NK-92 treated with Interleukin-12 subunit alpha and Interleukin-12 subunit beta, amount 100 ng/mL, for 24 hours (cell line): ENCODE data around the gene TRH.

Source experiments
- DNase-seq: peaks from one replicate; lab custom pipeline; 2025; lab: John Stamatoyannopoulos, UW

Gene TRH, protein sequence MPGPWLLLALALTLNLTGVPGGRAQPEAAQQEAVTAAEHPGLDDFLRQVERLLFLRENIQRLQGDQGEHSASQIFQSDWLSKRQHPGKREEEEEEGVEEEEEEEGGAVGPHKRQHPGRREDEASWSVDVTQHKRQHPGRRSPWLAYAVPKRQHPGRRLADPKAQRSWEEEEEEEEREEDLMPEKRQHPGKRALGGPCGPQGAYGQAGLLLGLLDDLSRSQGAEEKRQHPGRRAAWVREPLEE

DNA sequence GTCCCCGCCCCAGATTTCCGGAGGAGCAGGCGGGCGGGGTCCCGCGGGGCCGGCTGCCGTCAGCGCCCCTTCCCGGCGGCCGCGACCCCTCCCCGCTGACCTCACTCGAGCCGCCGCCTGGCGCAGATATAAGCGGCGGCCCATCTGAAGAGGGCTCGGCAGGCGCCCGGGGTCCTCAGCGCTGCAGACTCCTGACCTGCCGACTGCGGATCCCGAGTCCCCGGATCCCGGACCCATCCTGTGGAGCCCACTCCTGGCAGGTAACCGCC is at the start of gene TRH:
Gene TRH, plus strand, starts transcription at position 157 of the 269 bp plus-strand sequence. CDS start 1,097 bp downstream, outside the sequence.
- no peak for DNase-seq

DNA sequence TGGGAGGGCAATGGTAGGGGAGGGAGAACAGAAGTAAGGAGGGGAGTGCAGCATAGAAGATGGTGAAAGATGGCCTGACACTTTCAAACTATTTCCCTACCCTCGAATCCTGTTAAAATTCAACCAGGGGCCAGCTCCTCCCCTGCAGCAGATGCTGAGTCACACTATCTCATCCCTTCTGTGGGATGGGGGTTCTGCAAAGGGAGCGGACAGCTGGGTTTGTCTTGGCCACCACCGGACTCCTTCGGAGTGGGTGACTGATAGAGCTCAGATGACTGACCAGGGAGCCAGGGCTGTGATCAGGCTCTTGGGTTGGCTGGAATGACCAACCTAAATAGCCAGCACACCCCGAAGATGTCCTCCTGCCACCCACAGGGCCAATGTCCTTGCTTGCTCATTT is 47.4 kb upstream of the TRH start:
- DNase-seq, result no peak

DNA sequence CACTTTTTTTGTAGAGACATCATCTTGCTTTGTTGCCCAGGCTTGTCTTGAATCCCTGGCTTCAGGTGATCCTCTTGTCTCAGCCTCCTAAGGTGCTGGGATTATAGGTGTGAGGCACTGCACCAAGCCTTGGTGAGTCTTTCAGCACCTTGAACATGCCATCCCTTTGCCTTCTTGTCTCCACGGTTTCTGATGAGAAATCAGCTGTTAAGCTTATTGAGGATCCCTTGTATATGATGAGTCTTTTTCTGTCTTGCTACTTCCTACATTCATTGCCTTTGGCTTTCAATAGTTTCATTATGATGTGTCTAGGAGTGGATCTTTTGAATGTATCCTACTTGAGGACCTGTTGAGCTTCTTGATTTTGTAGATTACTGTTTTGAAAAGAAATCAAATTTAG is 45.1 kb upstream of the TRH start:
- no peak for DNase-seq

DNA sequence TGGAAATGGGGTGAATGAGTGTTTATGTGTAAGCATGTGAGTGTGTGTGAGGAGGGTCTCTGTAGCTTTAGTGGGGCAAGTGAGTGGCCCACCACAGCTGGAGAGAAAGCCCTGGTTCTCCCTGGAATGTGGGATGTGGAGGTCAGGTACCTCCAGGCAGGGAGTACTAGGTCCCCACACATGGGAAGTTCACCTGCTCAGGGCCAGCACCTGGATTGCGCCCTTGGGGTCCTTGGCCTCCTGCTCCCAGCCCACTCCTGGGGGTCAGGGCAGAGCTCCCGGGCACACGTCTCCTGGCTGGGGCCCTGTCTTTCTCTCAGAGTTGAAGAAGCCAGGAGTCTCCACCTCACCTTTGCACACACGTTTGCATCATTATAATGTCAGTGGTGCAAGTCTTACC is 41.0 kb upstream of the TRH start:
- DNase-seq, result no peak

DNA sequence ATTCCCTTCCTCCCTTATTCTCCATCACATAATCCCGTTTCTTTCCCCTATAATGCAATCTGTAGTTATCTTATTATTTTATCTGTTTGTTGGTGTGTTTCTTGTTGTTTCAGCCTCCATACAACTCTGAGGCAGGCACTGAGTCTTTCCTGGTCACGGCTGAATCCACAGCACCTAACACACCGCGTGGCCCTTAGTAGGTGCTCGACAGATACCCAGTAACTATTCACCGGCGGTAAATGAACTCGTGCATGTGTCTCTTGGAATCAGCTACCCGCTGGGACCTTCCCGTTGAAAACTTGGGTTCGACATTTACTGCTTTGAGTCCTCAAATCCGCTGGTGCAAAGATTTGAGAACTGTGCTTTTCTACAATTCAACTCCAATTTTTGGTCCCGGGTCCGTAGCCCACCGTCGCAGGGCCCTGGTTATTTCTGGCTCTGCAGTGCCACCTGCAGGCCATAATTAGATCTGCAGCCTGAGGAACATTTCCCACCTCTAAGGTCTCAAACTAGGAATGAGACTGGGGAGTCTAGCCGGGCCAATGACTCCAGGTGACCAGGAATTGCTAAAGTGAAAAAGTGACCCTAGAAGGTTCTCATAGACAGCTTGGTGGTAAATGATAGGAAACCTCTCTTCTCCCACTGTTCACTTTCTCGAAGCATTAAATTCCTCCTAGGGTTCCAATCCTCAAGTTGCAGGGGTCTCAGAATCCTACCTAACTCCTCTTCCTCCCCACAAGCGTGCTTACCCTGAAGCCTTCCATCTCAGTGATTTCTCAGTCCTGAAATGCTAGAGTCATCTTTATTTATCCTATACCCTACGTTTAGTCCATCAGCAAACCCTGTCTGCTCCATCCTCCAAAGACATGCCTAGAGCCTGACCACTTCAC is 40.0 kb upstream of the TRH start:
- no peak for DNase-seq

DNA sequence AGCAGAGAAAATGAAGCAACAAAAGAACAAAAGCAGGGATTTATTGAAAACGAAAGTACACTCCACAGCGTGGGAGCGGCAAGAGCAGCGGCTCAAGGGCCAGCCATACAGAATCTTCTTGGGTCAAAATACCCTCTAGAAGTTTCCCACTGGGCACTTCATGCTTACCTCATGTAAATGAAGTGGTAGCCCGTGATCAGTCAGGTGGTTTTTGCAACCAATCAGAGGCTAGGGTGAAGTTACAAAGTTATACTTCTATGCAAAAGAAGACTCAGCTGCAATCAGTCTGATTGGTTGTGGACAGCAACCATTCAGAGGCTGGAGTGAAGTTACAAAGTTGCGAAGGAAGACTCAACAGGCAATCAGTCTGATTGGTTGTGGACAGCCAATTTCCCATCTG is 37.8 kb upstream of the TRH start:
- DNase-seq, result no peak

DNA sequence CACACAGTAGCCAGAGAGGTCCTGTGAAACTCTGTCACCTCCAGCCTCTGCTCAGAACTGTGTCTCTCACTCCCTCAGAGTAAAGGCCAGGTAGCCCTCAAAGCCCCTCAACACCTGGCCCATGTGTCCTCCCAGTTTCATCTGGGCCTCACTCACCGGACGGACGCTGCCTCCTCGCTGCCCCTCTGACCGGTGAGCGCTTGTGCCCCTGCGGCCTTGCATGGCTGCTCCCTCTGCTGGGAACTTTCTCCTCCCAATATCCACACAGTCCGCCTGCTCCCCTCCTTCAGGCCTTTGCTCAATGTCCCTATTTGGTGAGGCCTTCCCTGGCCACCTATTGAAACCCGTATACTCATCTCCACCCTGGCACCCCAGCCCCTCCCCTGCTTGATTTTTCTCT is 36.8 kb upstream of the TRH start:
- no peak for DNase-seq

DNA sequence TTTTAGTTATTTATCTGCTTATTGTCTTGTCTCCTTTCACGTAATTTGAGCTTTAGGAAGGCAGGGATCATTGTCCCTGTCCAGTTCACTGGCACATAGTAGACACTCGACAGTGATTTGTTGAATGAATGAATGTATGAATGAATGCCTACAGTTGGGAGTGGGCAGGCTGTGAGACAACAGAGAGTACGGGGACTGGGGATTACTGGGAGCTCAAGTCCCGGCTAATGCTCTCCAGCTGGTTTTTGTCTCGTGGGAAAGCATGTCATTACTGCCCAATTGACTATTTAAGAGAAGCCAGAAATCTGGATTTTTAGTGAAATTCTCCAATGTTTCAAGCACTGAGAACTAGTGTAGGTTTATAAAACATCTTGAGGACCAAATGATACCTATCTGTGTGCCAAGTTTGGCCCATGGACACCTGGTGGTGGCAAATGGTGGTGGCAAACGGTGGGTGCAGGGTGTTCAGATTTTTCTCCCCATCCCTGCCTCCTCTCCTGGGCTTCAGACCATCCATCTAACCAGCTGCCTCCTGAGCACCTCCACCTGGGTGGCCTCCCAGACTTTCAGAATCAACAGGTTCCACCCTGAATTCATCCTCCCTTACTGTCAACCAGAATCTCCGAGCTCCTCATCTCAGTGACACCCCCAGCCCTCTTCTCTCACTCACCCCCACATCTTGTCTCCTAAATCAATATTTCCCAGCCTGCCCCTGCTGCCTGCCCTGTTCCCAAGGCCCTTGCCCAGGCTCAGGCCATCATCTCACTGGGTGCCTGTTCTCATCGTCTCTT is 36.2 kb upstream of the TRH start:
- no peak for DNase-seq

DNA sequence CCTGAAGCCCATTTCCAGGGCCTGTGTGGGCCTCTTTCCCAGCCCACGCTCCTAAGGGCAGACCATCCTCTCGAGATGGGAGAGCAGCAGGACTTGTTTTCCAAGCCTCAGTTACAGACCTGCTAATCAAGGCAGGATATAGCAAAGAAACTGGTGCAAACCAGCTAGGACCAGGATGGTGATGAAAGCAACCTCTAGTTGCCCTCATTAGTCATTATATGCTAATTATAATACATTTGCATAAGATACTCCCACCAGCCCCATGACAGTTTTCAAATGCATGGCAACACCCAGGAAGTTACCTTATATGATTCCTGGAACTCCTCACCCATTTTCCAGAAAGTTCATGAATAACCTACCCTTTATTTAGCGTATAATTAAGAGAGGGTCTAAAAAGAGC is 34.4 kb upstream of the TRH start:
- no peak for DNase-seq

DNA sequence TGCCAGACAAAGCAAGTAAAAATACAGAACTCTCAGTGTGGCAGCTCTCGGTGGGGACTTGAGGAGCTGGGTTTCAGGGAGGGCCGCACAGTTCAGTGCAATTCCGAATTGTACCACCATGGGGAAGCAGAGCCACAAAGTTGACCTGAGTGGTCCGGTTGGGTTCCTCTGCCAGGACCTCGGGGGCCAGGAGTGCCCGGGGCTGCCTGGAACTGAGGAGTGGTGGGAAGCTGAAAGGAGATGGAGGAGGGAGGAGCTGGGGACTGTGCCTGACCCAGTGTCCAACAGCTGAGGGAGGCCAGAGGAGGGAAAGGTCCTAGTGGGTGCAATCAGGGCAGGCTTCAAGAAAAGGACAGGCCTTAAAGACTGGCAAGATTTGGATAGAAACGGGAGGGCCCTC is 32.2 kb upstream of the TRH start:
- peak; percentile 15 for DNase-seq

DNA sequence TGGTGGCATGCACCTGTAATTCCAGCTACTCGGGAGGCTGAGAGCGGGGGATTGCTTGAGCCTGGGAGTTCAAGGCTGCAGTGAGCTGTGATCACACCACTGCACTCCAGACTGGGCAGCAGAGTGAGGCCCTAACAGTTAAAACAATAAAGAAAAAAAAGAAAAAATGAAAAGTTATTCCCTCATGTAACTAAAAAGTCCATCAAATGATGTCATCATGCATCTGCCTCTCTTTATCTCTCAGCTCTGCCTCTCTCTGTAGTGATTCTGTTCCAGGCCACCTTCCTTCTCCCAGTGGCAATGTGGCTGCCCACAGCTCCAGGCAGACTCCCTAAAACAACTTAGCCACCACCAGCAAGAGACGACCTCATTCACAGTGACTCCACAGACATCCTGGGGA is 31.5 kb upstream of the TRH start:
- no peak for DNase-seq

DNA sequence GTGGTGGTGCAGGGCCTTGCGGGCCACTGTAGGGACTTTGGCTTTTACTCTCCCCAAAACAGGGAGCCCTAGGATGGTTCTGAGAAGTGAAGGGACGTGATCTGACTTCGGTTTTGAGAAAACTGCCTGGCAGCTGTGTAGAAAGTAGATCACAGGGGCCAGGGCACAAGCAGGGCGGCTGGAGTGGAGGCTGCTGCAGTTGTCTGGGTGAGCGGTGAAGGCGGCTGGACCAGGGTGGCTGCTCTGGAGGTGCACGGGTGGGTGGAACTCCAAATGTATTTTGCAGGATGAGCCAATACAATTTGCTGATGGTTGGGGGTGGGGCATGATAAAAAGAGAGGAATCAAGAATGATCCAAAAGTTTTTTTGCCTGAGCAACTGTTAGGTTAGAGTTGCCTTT is 29.8 kb upstream of the TRH start:
- DNase-seq, result no peak

DNA sequence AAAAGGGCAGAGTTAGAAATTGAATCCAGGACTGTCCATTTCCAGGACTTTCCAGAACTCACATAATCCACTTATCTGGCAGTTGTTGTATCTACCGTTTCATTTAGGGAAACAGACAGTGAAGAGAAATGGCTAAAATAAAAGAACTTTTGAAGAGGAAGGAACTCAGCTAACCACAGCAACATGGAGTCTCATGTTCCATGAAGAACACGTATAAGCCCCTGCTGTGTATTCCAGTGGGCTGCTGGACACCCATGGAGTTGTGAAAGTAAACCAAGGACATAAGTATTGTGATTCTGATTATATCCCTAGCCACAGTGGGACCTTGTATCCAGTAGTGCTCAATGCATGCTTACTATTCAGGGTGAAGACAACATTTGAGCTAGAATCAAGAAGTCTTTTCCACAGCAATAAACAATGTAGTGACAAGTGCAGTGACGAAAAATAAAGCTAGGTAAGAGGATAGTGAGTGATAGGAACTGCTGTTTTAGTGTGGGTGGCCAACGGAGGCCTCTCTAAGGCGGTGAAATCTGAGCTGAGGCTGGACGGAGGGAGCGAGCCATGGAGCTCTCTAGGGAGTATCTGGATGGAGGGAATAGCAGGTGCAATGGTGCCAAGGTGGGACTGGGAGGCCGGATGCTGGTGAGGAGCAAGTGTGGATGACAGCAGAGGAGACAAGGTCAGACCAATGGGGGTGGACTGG is 26.8 kb upstream of the TRH start:
- no peak for DNase-seq

DNA sequence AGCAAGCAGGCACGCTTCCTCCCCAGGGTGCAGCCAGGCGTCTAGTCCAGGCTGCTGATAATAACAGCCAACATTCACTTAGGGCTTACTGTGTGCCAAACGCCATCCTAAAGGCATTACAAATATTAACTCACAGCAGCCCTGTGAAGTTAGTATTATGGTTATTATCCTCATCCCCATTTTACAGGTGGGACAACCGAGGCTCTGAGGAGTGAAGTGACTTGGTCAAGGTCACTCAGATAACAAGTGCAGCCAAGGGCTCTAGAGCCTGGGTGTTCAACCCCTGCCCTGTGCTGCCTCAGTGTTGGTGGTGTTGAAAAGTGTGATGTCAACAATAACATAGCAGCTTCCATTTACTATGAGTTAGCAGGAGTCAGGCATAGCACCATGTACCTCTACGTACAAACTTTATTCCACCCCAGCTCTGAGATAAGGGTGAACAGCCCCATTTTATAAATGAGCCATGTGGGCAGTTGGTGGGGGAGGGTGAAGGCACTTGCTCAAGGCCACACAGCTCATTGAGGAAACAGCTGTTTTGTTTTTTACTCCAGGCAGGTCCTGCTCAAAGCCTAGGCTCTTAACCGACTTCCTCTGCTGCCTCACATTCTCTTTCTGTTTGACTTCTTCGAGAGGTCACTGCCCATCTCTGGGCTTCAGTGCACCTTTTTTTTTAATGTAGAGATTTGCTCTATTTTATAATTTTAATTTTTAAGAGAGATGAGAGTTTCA is 24.0 kb upstream of the TRH start:
- no peak for DNase-seq

DNA sequence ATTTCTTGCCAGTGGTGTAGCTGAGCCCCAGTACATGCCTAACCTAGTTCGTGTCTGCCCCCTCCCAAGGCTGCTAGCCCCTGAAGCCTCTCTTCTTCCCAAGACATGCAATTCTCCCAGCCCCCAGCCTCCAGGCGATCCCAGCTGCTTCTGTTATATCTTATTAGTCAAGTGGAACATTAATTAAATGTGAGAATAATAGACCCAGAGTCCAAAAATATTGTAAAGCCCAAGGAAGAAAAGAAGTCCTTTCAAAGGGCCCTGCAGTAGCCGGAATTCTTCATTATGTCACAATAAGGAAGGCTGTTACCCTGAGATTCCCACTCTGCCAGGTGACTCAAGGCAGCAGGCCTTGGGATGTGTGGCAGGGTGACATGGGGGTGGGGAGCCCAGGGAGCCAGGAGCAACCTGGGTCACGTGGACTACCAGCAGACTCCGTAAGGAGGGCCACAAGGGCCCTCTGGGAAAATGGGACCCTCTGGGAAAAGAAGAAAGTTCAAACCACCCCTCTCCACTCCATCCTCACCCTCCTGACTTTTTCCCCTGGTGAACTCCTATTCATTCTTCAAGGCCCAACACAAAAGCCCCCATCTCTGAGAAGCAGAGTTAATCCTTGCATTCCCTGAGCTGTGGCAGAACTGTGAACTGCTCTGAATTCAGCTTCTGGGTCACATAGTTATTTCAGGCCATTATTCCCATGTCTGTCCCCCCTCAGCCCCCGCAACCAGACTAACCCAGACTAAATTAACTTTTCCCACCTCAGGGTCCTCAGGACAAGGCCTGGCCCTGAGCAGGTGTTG is 21.8 kb upstream of the TRH start:
- DNase-seq, result no peak

DNA sequence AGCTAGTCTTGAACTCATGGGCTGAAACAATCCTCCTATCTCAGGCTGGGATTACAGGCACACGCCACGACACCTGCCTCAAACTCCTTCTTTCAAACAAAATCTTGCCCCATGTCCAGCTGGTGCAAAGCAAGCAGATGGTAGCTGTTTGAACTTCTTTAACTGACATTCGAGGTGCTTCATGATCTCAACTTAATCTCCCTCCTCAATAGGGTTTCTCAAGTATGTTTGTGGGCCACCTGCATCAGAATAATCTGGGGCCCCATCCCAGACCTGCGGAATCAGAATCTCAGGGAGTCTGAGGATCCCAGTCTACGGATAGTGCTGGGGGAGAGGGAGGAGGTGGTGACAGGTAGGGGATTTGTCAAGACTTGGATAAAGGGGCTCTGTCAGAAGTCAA is 20.9 kb upstream of the TRH start:
- DNase-seq, result no peak

DNA sequence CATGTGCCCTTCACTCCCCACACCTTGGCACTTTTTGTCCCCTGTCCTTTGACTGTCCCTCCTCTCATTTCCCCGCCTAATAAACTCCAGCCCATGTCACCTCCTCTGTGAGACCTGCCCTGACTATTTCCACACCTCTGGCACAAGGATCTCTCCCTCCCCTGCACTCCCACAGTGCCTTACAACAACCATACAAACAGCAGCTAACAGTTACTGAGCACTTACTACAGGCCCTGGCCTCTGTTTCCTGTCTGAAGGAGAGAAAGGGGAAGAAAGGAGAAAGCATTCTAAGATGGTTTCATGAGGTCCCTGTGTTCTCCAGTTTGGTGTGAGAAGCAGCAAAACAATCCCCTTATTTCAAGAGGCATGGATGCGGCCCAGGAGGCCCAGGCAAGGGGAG is 20.0 kb upstream of the TRH start:
- DNase-seq, result no peak

DNA sequence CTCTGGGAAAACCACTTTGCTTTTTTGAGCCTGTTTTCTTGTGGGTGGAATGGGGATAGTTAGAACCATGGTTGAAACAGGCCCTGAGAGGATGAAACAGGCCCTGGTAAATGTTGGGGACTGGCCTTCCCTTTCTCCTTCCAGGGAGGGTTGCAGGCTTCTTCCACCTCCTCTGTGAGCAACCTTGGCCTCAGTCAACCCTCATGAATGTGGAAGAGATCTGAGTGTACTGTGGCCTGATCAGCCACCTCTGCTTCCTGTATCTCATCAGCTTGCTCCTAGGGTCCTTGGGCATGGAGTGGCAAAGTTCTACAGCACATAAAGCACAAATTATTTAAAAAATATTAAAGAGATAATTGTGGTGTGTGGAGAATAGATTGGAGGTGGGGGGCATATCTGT is 17.6 kb upstream of the TRH start:
- no peak for DNase-seq

DNA sequence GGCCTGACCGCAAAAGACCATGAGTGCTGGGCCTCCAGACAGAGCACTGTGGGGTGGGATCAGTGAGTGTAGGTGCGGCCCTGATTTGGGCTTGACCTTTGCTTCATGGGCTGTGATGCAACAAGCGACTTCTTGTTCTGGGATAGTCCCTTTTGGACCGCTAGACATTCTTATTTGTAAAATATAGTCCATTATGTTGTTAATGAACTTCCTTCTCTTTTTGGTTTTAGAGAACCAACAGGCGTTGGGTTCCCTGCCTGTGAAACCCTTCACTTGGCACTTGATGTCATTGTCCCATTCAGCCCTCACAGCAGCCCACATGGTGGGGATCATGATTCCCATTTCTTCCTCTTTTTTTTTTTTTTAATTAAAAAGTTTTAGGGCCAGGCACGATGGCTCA is 15.8 kb upstream of the TRH start:
- DNase-seq, result no peak

DNA sequence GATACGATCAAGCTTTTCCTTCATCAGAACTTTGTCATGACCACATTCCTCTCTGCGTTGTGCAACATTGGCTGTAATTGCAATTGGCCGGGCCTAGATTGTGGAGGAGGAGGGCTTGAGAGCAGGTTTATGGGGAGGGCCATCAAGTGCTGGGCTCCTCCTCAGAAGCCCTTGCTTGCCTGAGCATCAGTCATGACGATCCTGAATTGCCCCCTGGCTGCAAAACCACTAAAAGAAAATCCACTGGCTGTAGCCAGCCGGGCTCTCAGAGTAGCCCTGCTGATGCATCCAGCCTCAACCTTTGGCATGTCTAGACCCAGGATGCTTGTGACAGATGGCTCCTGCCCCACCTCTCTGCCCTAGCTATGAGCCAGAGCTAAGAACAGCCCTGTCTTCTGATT is 13.4 kb upstream of the TRH start:
- DNase-seq, result no peak

DNA sequence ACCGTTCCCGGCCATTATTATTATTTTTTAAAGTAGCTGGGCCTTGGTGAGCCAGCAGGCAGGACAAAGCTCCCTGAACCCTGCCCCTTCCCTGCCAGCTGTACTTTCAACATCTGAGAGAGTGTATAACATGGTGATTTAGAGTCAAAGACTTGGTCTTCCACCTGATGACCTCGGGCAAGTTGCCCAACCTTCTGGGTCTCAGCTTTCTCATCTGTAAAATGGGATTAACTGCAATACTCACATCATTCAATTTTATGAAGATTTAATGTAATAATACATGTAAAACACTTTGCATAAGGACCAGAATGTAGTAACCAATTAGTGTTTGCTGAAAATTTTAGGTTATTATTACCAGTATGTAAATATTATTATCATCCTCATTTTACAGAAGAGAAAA is 11.9 kb upstream of the TRH start:
- no peak for DNase-seq
